CD4-positive, alpha-beta T cell treated with Interferon alpha-2 for 1 hour (primary cell): ENCODE data around the gene ARPC4.

ENCODE experiments used
- DNase-seq, 2 donors: peaks; one replicate each; pipeline ENCODE4 v3.0.0-alpha.2; 2020 to 2022

The ARPC4 gene

DNA sequence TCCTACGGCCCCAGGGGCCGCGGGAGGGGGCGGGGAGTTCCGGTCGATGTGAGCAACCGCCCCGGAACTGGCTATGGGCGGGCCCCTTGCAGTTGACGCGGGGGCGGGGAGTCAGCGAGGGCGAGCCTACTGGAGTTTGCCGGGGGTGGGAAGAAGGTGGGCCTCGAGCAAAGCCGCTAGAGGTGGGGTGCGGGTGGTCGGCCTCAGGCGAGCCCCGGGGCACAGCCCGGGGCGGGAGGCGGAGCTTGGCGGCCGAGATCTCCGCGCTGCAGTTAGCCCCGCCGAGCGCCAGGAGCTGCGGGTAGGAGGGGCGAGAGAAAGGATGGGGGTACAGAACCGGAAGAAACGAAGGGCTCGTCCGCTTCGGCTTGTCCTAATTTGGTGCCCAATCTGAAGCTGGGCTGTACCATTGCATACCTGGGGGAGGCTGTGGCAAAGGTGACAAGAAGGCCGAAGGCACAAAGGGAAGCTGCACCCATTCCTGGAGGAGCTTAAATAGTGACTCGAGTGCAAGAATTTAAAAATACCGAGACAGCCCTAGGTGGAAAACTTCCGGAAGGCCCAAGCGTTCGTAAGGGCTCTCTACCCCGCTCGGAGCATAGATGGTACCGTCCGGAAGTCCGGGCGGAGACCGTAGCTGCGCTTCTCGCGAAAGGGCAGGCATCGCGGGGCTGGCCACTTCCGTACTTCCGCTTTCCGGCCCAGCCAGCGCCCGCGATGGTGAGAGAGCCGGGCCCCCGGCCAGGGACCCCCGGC lies at the start of gene ARPC4, which contains the start of gene TADA3:
TSS of gene ARPC4 (plus strand) at position 678 of the 756 bp plus-strand sequence. CDS start at position 718, 40 bp downstream.
TSS of gene TADA3 (minus strand) at position 69 of the 756 bp plus-strand sequence. CDS start 1,007 bp downstream, outside the sequence.
- peak; percentile 91 to 93 for DNase-seq

DNA sequence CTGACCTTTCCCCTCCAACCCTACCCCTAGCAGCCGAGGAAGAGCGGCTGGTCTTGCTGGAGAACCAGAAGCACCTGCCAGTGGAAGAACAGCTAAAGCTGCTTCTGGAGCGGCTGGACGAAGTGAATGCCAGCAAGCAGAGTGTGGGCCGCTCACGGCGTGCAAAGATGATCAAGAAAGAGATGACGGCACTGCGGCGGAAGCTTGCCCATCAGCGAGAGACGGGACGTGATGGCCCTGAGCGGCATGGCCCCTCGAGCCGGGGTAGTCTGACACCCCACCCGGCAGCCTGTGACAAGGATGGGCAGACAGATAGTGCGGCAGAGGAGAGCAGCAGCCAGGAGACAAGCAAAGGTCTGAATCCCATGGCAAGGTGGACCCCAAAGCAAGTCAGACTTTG lies 49.3 kb upstream of the ARPC4 start:
- DNase-seq = no peak

DNA sequence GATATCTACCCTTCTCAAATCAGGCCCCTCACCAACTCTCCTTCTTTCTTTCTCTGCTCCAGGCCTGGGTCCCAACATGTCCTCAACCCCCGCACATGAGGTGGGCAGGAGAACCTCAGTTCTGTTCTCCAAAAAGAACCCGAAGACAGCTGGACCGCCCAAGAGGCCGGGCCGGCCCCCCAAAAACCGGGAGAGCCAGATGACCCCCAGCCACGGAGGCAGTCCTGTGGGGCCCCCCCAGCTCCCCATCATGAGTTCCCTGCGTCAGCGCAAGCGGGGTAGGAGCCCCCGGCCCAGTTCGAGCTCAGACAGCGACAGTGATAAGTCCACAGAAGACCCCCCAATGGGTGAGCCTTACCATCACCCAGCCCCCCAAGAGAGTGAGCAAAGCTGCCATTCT lies 48.7 kb upstream of the ARPC4 start:
- no peak for DNase-seq

DNA sequence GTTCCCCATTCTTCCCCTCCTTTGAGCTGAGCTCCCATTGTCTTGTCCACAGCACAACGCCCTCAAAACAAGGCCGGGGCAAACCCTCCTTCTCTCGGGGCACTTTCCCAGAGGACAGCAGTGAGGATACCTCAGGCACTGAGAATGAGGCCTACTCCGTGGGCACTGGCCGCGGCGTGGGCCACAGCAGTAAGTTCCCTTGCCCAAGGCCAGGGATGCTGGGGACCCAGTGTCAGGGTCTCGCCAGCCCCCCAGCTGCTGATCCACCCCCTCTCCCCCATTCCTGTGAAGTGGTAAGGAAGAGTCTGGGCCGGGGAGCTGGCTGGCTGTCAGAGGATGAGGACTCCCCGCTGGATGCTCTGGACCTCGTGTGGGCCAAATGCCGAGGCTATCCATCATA lies 47.4 kb upstream of the ARPC4 start:
- no peak for DNase-seq

DNA sequence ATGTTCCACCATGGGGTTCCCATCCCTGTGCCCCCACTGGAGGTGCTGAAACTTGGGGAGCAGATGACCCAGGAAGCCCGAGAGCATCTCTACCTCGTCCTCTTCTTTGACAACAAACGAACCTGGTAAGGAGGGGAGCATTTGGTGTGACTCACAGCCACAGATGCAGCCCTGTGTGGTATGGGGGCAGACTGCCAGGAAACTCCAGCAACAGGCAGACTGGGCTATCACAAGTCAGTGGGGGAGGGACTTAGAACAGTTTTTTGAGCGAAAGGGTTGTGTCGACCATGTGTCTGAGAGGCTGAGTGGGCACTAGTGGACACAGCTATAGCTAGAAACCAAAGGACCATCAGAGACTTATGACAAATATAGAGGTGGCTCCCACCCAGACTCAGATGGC lies 46.6 kb upstream of the ARPC4 start:
- DNase-seq = no peak

DNA sequence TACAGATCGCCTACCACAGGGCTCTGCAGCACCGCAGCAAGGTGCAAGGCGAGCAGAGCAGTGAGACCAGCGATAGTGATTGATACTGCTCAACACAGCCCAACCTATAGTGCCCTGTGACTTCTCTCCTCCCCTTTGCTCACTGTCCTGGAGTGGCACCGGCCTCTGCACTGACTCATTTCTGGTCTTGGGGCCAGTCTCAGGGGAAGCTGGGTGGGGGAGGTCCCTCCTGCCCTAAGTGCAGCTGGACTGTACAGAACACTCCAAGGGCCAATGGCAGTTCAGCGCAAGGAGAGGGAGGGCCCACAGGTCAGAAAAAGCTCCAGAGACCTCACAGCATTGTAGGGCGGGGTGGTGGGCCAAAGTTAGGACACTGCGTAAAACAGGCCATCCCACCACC lies 45.6 kb upstream of the ARPC4 start:
- no peak for DNase-seq

DNA sequence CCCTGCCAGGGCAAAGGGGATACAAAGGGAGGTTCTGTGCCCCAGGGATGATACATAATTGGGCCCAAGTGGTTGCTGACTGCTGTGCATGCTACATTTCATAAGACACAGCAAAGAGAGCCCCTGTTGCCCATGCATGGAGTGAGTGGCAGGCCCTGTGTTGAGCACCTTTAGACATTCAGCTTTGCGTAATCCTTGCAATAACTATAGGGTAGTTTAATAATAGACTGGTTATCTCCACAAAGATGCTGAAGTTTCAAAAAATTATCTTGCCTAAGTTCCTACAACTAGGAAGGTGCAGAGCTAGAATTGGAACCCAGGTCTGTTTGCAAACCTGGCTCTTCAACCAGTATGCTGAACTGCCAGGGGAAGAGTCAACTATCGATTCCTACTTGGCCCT lies 44.9 kb upstream of the ARPC4 start:
- DNase-seq = no peak

DNA sequence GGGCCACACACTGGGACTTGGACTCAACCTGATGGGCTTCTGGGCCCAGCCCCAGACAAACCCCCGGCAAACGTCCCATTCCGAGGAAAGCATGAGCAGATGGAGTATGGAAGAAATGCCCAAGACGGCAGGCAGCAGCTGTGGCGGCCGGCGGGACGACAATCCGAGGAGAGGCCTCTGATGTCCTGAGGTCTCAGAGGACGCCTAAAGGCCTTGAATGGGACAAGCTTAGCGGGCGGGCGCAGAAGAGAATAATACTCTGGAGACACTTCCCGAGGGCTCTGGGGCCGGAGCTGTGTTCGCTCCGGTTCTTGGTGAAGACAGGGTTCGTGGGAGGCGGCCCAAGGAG lies 43.6 kb upstream of the ARPC4 start:
- no peak for DNase-seq

DNA sequence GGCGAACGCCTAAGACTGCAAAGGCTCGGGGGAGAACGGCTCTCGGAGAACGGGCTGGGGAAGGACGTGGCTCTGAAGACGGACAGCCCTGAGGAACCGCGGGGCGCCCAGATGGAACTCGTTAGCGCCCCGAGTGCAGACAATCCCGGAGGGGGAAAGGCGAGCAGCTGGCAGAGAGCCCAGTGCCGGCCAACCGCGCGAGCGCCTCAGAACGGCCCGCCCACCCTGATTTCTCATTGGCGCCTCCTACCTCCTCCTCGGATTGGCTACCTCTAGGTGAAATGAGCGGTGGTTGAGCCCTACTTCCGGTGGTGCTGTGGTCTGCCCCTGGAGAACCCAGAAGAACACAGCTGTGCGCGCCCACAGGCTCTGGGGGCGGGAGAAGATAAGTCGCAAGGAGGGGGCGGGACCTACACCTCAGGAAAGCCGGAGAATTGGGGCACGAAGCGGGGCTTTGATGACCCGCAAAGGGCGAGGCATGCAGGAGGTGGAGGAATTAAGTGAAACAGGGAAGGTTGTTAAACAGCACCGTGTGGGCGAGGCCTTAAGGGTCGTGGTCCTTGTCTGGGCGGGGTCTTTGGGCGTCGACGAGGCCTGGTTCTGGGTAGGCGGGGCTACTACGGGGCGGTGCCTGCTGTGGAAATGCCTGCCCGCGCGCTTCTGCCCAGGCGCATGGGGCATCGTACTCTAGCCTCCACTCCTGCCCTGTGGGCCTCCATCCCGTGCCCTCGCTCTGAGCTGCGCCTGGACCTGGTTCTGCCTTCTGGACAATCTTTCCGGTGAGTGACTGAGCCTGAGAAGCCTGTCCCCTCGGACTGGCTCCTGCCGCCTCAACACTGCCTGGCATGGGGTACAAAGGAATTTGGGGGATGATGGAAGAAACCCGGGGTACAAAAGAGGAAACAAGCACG lies 43.0 kb upstream of the ARPC4 start, which contains the start of gene OGG1:
TSS of gene OGG1 (plus strand) at position 308 of the 911 bp plus-strand sequence. CDS start at position 643, 335 bp downstream.
- peak; percentile 96 to 97 for DNase-seq

DNA sequence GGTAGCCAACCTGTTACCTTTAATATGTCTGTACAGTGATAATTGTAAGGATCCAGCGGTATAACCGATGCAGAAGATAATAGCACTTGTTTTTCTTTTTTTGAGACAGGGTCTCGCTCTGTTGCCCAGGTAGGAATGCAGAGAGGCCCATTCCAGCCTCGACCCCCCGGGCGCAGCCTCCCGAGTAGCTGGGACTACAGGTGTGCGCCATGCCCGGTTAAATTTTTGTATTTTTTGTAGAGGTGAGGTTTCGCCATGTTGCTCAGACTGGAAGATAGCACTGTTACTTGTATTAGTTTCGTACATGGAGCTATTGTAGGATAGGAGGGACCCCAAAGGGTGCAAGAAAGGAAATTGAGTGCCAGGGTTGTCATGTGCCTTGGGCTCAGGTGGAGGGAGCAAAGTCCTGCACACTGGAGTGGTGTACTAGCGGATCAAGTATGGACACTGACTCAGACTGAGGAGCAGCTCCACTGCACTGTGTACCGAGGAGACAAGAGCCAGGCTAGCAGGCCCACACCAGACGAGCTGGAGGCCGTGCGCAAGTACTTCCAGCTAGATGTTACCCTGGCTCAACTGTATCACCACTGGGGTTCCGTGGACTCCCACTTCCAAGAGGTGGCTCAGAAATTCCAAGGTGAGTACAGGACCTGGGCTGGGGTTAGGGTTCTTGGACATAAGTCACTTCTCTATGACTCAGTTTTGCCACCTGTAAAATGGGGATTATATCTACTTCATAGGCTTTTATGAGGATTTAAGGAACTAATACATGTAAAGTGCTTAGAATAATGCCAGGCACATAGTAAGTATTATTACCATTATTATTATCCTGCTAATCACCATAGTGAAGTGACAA lies 42.1 kb upstream of the ARPC4 start:
- DNase-seq = no peak

DNA sequence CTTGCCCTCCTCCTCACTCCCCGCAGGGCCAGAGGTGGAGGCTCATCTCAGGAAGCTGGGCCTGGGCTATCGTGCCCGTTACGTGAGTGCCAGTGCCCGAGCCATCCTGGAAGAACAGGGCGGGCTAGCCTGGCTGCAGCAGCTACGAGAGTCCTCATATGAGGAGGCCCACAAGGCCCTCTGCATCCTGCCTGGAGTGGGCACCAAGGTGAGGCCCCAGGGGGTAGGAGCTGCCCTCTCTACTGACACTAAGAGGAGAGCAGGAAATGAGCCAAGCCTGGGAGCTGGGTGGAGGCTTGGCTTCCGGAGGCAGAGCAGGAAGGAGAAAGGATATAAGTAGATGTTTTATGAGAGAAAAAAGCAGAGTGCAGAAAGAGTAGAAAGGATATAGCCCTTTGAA lies 38.2 kb upstream of the ARPC4 start:
- no peak for DNase-seq

DNA sequence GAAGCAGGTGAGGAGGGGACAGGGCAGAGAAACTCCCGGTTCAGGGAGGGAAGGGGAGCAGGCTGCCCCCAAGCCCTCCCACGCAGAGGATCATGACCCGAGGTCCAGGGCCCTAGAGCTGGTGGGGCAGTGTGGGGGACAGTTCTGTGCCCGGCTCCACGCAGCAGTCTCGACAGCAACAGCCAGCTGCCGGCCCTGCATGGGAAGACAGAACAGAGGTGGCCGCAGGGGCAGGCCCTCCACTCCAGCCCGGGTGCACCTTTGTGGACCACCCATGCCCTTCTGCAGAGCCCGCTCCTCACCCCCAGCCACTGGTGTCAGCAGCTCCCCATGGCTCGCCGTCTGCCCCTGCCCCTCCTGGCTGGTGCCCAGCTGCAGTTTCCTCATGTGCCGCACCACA lies 35.5 kb upstream of the ARPC4 start:
- no peak for DNase-seq

DNA sequence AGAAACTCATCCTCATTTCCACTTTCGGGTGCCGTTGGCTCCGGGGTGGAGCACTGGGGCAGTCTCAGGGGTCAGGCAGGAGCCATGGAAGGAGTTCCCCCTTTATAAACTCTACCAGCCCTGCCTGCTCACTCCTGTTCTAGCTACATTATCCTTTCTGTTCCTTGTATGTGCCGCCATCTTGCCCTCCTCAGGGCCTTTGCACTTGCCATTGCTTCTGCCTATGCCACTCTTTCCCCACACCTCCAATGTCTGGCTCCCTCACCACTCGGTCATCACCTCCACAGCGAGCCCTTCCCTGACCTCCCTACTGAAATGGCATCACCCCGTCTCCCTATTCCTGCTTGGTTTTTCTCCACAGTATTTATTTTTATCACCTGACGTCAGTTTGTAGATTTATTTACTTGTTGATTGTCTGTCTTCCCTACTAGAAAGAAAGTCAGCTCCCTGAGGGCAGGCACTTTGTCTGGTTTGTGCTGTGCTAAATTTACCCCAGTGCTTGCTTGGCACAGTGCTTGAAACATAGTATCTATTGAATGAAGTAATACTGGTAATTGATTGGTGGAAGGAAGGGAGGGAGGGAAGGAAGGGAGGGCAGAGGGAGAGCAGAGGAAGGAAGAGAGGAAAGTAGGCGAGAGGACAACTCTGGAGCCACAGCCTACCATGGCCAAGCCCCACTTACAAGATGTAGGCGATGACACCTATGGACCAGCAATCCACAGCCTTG lies 31.9 kb upstream of the ARPC4 start:
- no peak for DNase-seq

DNA sequence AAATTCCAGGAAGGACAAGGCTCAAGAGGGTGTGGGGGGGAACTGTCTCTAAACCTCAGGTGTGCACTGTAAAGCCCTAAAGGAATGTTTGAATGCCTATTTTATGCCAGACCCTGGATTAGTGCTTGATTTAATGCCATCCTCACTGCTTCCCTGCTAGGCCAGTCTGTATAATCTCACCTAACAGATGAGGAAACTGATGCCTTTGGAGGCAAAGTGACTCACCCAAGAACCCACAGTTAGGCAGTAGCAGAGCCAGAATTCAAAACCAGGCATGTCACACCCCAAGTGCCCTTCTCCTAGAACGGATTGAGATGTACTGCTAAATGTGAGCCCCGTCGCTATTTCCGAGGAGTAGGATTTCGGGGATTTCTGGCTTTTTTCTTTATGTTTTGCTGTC lies 31.0 kb upstream of the ARPC4 start:
- DNase-seq = no peak

DNA sequence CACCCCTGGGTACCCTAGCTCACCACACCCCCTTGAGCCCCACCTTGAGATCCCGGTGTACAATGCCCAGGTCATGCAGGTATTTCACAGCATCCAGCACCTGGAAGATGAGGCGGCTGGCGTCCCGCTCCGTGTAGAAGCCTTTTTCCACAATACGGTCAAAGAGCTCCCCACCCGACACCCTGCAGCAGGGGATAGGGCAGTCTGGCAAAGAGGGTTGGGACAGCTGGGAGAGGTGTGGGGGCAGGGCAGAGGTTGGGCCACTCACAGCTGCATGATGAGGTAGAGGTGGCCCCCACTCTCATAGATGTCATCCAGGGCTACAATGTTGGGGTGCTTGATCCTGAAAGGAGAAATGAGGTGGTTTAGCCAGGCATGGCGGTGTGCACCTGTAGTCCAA lies 30.0 kb upstream of the ARPC4 start:
- DNase-seq = no peak

DNA sequence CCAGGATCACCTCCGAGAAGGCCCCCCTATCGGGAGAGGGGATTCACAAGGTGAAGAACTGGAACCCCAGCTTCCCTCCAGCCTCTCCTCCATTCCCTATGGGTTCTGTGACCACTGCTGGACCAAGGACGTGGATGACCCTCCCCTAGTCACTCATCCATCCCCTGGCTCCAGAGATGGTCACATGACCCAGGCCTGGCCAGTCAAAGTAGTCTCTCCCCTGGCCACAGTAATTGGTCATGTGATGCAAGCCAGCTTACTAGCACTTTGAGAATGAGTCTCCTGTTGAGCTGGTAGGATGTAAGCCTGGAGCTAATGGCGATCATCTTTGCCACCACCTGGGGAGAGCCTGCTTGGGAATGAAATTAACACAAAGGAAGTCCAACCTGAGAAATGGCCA lies 27.0 kb upstream of the ARPC4 start:
- no peak for DNase-seq

DNA sequence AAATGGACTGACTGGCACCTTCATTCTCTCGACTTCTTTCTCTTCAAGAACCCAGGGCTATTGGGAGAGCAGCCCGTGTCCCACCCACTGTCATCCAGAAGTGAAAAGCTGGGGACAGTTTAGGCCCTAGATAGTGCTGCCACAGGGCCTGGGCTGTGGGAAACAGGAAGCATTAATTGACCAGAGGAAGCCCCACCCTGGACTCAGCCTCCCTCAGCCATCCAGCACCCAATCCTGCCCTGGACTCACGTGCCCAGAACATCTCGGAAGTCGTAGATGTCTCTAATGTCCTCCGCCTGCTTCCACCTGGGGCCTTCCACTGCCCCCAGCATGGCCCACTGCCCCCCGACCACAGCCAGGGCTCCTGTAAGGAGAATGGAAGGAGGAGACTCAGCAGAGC lies 25.5 kb upstream of the ARPC4 start:
- DNase-seq = no peak

DNA sequence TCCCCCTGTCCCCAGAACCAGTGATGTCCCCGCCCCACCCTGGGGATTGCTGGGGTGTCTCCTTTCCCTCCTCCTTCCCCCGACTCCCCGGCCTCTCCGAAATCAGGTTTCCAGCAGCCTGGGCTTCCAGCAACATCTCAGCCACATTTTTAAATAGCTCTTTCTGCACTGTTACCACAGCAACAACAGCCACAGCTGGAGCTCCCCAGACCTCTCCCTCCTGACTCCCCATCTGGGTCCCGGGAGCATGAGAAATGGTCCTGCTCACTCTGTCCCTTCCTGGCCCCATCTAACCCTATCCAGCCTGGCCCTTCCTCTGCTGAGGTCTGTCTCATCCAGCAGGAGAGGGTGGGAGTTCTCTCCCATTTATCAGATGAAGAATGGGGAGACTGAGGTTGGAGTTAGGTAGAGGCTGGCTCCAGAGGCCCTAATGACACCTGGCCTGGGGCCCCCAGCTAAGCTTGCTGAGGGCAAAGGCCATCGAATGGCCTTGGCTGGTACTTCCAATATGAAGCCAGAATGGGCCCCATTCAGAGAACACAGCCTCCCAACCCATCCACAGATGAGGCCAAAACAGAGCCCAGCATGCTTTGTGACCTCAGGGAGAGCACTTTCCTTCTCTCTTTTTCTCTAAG lies 24.6 kb upstream of the ARPC4 start:
- no peak for DNase-seq

DNA sequence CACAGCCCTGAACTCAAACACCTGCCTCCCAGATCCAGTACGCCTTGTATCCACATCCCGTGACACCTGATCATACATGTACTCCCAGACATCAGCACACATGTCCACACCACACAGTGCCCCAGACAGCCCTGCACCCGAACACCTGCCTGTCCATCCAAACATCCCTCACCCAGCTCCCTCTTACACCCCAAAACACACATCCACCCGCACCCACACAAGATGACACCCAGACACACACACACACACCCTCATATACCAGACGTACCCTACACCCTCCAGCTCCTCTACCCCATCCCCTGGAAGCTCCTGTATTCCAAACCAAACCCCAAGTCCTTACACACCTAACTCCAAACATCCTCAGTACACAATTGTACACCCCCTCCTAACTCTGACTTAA lies 23.9 kb upstream of the ARPC4 start:
- no peak for DNase-seq

DNA sequence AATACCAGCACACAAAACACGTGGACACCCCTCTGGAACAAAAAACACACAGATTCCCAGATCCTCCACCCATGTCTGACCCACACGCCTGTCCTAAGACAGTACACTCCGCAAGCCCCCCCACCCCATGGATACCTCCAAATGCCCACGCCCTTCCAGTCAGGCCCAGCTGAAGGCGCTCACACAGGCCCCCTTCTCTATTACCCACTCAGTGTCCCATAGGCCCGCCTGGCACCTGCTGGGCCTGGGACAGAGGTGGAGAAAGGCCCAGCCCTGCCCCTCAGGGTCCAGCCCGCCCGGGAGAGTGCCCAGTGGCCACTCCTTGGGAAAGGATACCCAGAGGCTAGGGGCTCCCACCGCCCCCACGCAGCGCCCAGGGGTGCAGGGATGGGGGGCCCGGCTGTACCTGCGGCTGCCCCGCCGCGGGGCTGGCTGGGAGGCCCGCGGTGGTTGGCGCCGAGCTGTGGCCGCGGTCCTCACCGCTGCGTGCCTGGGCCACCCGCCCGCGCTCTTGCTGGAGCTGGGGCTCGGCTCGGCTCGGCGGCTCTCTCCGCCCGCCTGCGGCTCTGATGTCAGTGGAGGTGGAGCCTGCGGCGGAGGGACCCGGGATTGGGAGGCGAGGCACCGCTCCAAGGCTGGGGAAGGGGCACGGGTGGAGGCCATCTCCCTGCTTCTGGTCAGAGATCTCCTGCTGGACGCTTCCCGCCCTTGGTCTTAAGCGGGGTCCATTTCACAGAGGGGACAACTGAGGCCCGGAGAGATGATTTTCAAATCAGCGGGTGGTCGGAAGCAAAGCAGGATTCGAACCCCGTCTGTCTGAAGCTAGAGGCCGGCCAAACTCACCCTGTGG lies 23.2 kb upstream of the ARPC4 start, which contains the start of gene CAMK1:
TSS of gene CAMK1 (minus strand) at position 522 of the 850 bp plus-strand sequence. CDS start 2,198 bp downstream, outside the sequence.
- peak; percentile 40 to 60 for DNase-seq
